Lower leg skin (tissue), 4 donors: ENCODE data around the gene CEP55. TPM values are rescaled to one million over a fixed set of nuclear protein-coding genes. Genes with fewer than 3 reads are reported as not detected.
A peak's percentile ranks its signal among the peaks of the same experiment; 100 is the strongest.

ENCODE experiments used
- DNase-seq, 2 donors: peaks; one replicate each; pipeline ENCODE4 v3.0.0-alpha.2; 2019; ENCODE audit warnings: low spot score in 2 of 2
- H3K4me3 ChIP-seq: fragments of 200-600 bp; sonication (generic); 2 replicates; pipeline ENCODE4 v1.5.1; 2017; ENCODE audit warnings: mild to moderate bottlenecking, low read depth; ENCODE audit not compliant: poor library complexity, severe bottlenecking
- POLR2A ChIP-seq, 2 donors: fragments of 450-650 bp; IDR thresholded peaks; one replicate each; pipeline ENCODE4 v1.6.1; 2016 to 2017; ENCODE audit warnings: antibody characterized with exemption in 2 of 2, mild to moderate bottlenecking in 1 of 2, moderate library complexity in 1 of 2
- WGBS, 2 donors: methylation state at CpG; one replicate each; pipeline ENCODE4 v1.1.5; 2018; 5-methylcytosine and 5-hydroxymethylcytosine counted together
- intact Hi-C: fragments of 100-400 bp; cut with DNase I; formaldehyde crosslinking; loops from one replicate; pipeline ENCODE4 v1.15.0; 2023; ENCODE audit warnings: low total_unique reads
- total RNA-seq, 4 donors: library from RNA; depleted of rRNA; stranded (reverse); fragments of >200 nt; gene quantifications; one replicate each; pipeline ENCODE4 v1.1.0, GENCODE V29; 2016
- TF ChIP-seq, protein P1 (sequence below), 3 donors: fragments of 450-650 bp; IDR thresholded peaks; one replicate each; pipeline ENCODE4 v1.5.1; 2016; ENCODE audit warnings: antibody characterized with exemption in 3 of 3, mild to moderate bottlenecking in 3 of 3, moderate library complexity in 2 of 3

CEP55 gene
- total RNA-seq, 4 donors from 2014 or later, result 0.29 to 3.3 (median 1.7) TPM

DNA sequence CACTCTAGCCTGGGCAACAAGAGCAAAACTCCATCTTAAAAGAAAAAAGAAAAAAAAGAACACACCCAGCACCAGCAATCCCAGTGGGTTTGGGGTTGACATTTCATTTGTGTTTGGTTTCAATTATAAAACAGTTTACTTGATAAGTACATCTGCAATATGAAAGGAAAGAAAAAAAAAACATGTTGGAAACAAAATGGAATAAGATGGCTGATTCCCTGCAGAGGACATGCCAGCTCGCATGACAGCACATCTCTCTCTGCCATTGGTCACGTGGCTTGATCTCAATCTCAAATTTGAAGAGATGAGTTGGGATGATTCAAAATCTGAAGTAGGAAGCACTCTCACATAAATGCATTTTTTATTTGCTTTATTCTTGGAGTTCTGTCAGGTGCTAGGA lies 42.3 kb upstream of the CEP55 start:
- 44 to 52% methylated on average over 2 of the region's 2 CpGs for WGBS, 2 donors
- no peak for DNase-seq
- intact Hi-C loops, result no loop called here
- H3K4me3 ChIP-seq, result no peak overlapping the region
- no peak for TF ChIP-seq POLR2A (IDR thresholded peaks at IDR 0.05)
- TF ChIP-seq, protein P1, sequence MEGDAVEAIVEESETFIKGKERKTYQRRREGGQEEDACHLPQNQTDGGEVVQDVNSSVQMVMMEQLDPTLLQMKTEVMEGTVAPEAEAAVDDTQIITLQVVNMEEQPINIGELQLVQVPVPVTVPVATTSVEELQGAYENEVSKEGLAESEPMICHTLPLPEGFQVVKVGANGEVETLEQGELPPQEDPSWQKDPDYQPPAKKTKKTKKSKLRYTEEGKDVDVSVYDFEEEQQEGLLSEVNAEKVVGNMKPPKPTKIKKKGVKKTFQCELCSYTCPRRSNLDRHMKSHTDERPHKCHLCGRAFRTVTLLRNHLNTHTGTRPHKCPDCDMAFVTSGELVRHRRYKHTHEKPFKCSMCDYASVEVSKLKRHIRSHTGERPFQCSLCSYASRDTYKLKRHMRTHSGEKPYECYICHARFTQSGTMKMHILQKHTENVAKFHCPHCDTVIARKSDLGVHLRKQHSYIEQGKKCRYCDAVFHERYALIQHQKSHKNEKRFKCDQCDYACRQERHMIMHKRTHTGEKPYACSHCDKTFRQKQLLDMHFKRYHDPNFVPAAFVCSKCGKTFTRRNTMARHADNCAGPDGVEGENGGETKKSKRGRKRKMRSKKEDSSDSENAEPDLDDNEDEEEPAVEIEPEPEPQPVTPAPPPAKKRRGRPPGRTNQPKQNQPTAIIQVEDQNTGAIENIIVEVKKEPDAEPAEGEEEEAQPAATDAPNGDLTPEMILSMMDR (IDR thresholded peaks at IDR 0.05), result no peak

DNA sequence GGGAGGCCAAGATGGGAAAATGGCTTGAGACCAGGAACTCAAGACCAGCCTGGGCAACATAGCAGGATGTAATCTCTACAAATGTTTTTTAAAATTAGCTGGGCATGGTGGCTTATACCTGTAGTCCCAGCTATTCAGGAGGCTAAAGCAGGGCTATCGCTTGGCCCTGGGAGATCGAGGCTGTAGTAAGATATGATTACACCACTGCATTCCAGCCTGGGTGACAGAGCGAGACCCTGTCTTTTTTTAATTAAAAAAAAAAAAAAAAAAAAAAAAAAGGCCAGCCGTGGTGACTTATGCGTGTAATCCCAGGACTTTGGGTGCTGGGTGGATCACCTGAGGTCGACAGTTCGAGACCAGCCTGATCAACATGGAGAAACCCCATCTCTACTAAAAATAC lies 41.7 kb upstream of the CEP55 start:
- TF ChIP-seq, protein P1 (IDR thresholded peaks at IDR 0.05), result no peak
- no peak for TF ChIP-seq POLR2A (IDR thresholded peaks at IDR 0.05)
- 94 to 95% methylated on average over 7 of the region's 7 CpGs for WGBS, 2 donors
- intact Hi-C loops, result no loop called here
- DNase-seq, result no peak
- H3K4me3 ChIP-seq, result no peak overlapping the region

DNA sequence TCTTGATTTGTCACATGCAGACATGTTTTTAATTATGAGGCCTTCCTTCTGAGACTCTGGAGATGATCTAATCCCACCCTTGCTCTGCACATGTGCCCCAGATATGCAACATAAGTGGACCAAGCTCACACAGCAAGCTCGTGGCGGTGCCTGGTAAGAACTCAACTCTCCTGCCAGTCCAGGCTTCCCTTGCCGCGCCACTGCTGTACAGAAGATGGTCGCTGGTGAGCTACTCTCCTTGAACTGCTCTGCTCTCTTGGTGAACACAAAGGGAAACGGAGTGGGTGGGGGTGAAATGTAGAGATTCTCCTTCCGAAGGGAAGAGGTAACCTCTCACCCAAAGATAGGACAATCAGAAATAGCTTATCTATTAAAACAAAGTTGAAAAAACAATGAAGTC lies 39.9 kb upstream of the CEP55 start:
- DNase-seq, result no peak
- intact Hi-C loops, result no loop called here
- TF ChIP-seq POLR2A (IDR thresholded peaks at IDR 0.05), result no peak
- TF ChIP-seq, protein P1 (IDR thresholded peaks at IDR 0.05), result no peak

DNA sequence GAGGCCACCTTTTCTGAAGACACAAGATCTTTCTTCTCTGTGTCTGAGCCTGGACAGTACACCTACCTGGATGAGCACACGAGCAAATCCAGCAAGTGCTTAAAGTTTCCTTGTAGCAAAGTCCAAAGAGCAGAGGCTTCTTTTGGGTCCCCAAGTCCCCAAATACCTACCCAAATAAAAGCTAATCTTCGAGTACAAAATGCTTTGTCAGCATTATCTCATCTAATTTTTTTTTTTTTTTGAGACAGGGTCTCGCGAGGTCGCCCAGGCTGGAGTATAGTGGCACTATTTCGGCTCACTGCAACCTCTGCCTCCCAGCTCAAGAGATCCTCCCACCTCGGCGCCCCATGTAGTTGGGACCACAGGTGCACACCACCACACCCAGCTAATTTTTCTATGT lies 38.9 kb upstream of the CEP55 start:
- no peak for TF ChIP-seq POLR2A (IDR thresholded peaks at IDR 0.05)
- no peak for DNase-seq
- intact Hi-C loops, result no loop called here
- 84 to 91% methylated on average over 8 of the region's 8 CpGs for WGBS, 2 donors
- H3K4me3 ChIP-seq, result no peak overlapping the region

More for the DNA sequence above, 39.9 kb upstream of the CEP55 start:
- 72 to 89% methylated on average over 7 of the region's 7 CpGs for WGBS, 2 donors
- H3K4me3 ChIP-seq, result no peak overlapping the region

DNA sequence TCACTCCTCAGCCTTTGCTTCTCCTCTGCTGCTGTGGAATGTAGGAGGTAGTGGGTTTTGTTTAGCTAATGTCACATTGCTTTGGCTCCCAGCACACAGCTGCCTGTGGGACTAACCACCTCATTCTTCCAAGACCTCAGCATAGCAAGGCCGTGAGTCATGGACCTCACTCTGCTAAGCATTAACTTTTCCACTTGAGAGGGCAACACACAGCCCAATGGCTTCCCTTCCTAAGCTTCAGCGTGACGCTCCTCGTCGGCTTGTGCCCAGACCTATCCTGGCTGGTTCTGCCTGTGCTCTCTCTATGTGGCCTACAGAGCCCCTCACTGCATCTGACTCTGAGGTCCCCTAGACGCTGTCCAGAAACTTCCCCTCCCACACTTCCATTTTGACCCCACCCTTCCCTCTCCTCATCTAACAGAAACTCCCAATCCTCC lies 37.6 kb upstream of the CEP55 start:
- 10 to 16% methylated on average over 6 of the region's 6 CpGs for WGBS, 2 donors
- intact Hi-C loops, result no loop called here
- peak; percentile 88 to 95 for DNase-seq
- TF ChIP-seq POLR2A (IDR thresholded peaks at IDR 0.05), result no peak
- TF ChIP-seq, protein P1 (IDR thresholded peaks at IDR 0.05), result no peak
- no peak overlapping the region for H3K4me3 ChIP-seq

DNA sequence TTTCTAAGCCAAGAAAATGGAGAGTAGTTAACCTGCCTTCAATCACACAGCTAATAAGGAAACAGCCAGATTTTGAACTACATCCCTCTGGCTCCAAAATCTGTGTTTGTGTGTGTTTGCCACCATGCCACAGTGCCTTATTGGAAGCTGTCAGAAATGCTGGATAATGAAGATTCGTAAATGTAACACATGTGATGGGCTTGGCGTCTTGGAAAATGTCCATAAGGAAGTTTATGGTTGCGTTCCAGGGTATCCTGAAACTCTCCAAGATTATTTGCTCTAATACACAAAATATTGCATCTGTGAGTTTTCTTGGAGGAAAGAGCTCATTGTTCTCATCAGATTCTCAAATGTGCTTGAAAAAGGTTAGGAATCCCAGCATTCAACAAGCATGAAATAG lies 36.9 kb upstream of the CEP55 start:
- DNase-seq, result no peak
- TF ChIP-seq, protein P1 (IDR thresholded peaks at IDR 0.05), result no peak
- TF ChIP-seq POLR2A (IDR thresholded peaks at IDR 0.05), result no peak

More for the DNA sequence above, 36.9 kb upstream of the CEP55 start:
- intact Hi-C loops, result no loop called here
- H3K4me3 ChIP-seq, result no peak overlapping the region
- 23 to 39% methylated on average over 3 of the region's 3 CpGs for WGBS, 2 donors
